Left ventricle myocardium inferior (tissue), 1 donor: ENCODE data around the gene CPD. TPM values are rescaled to one million over a fixed set of nuclear protein-coding genes. Genes with fewer than 3 reads are reported as not detected.
"Not testable (repeated sequence)": the region's sequence is repeated elsewhere in the genome, so short reads cannot be mapped to it uniquely, and the experiment has no call there.

Source experiments
- DNase-seq: peaks from one replicate; pipeline ENCODE4 v3.0.0-alpha.2; 2020
- H3K27ac ChIP-seq: fragments of 200-600 bp; replicated peaks from 2 replicates; pipeline ENCODE4 v1.8.0; 2021
- H3K27me3 ChIP-seq: fragments of 200-600 bp; 2 replicates; pipeline ENCODE4 v1.8.0; 2021; ENCODE audit warnings: low read depth
- H3K36me3 ChIP-seq: fragments of 200-600 bp; 2 replicates; pipeline ENCODE4 v1.8.0; 2021
- H3K4me1 ChIP-seq: fragments of 200-600 bp; 2 replicates; pipeline ENCODE4 v1.8.0; 2021
- H3K4me3 ChIP-seq: fragments of 200-600 bp; 2 replicates; pipeline ENCODE4 v1.8.0; 2021; ENCODE audit warnings: mild to moderate bottlenecking, moderate library complexity
- H3K9me3 ChIP-seq: fragments of 200-600 bp; replicated peaks from 2 replicates; pipeline ENCODE4 v1.8.0; 2021
- CTCF ChIP-seq: fragments of 200-600 bp; IDR thresholded peaks from 2 replicates; pipeline ENCODE4 v1.8.0; 2021; ENCODE audit warnings: antibody characterized with exemption, mild to moderate bottlenecking, borderline replicate concordance
- intact Hi-C: fragments of 100-400 bp; cut with micrococcal nuclease; formaldehyde crosslinking; loops from one replicate; pipeline ENCODE4 v1.11.0; 2022
- total RNA-seq: library from RNA; stranded (reverse); fragmentation: NEBNext Ultra II Directional; extraction: Animal tissue kit (Norgen Biotek cat#: 25700); gene quantifications from one replicate; pipeline ENCODE4 v1.2.1, GENCODE V29; 2021
- donor health status: DM: no; HTN: yes; CAD: no; lungs with severe emphysema.

CPD gene
- total RNA-seq, 1 donor from 2014 or later = 19.3 TPM

DNA sequence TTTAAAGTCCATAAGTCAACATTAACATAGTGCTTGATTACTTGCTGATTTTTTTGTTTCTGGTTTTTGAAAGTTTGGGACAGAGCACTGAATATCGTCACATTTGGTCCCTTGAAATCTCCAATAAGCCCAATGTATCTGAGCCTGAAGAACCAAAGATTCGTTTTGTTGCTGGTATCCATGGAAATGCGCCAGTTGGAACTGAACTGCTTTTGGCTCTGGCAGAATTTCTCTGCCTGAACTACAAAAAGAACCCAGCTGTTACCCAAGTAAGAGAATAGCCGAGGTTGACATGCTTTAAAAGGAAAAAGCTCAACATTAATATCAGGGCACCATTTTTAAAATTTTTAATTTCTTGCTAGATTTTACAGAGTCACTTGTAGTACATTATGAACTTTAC is 70.8 kb downstream of the CPD start:
- Histone ChIP-seq H3K4me1 (peaks cover 7% of the 10 kb centered on the region), H3K36me3 (peaks cover 50% of the 10 kb centered on the region), H3K4me3 (no peak overlapping the region), H3K27ac (no peak overlapping the region), H3K9me3 (no peaks in the 10 kb centered on the region), H3K27me3 (no peaks in the 10 kb centered on the region)
- no peak for TF ChIP-seq CTCF
- DNase-seq = no peak
- intact Hi-C loops = no loop called here

DNA sequence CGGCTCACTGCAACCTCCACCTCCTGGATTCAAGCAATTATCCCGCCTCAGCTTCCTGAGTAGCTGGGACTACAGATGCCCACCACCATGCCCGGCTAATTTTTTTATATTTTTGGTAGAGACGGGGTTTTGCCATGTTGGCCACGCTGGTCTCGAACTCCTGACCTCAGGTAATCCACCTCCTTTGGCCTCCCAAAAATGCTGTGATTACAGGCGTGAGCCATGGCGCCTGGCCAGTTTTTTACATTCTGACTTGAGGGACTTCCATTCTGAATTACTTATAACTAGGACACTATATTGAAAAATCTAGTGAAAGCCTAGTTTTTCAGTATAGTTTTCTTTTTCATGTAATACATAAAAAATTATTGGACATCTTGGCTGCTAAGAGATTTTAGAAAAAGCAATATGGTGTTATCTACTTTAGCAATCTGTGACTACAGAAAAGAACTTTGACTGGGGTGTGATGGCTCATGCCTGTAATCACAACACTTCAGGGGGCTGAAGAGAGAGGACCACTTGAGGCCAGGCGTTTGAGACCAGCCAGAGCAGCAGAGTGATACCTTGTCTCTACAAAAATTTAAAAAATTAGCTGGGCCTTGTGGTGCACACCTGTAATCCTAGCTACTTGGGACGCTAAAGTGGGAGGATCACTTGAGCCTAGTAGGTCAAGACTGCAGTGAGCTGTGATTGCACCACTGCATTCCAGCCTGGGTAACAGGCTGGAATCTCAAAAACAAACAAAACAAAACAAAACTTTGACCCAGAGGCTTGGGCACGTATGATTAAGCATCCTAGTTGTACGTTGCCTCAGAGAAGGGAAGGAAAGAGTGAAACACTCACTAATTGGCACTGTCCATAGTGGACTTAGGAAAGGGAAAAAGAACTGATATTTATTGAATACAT is 71.6 kb downstream of the CPD start:
- no peak for TF ChIP-seq CTCF
- H3K4me1 ChIP-seq = peaks cover 7% of the 10 kb centered on the region
- no peaks in the 10 kb centered on the region for H3K9me3 ChIP-seq
- no peaks in the 10 kb centered on the region for H3K27me3 ChIP-seq
- no peak for DNase-seq
- intact Hi-C loops = no loop called here
- peaks cover 49% of the 10 kb centered on the region for H3K36me3 ChIP-seq
- no peak overlapping the region for H3K27ac ChIP-seq
- no peak overlapping the region for H3K4me3 ChIP-seq

DNA sequence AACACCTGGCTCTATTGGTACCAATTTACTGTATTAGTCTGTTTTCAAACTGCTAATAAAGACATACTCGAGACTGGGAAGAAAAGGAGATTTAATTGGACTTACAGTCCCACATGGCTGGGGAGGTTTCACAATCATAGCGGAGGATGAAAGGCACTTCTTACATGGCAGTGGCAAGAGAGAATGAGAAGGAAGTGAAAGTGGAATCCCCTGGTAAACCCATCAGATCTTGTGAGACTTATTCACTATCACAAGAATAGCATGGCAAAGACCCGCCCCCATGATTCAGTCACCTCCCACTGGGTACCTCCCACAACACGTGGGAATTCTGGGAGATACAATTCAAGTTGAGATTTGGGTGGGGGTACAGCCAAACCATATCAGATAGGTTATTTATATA is 75.9 kb downstream of the CPD start:
- H3K27ac ChIP-seq = no peak overlapping the region

DNA sequence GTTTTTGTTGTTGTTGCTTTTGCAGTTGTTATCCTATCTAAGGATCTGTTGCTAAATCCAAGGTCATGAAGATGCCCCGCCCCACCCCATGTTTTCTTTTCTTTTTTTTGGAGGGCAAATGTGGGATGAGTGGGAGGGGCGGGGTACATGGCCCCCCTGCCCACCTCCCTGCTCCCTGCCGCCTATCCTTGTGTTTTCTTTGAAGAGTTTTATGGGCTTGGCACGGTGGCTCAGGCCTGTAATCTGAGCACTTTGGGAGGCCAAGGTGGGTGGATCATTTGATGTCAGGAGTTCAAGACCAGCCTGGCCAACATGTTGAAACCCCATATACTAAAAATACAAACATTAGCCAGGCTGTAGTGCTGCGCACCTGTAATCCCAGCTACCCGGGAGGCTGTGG is 79.6 kb downstream of the CPD start:
- TF ChIP-seq CTCF = no peak
- DNase-seq = no peak
- Histone ChIP-seq H3K4me3 (no peak overlapping the region), H3K9me3 (no peaks in the 10 kb centered on the region), H3K27me3 (no peaks in the 10 kb centered on the region), H3K27ac (no peak overlapping the region), H3K36me3 (peaks cover 78% of the 10 kb centered on the region), H3K4me1 (no peaks in the 10 kb centered on the region)
- intact Hi-C loops = no loop called here

More for the DNA sequence above, 75.9 kb downstream of the CPD start:
- Histone ChIP-seq H3K9me3 (no peaks in the 10 kb centered on the region), H3K36me3 (peaks cover 76% of the 10 kb centered on the region), H3K4me3 (no peak overlapping the region), H3K4me1 (peaks cover 3% of the 10 kb centered on the region), H3K27me3 (no peaks in the 10 kb centered on the region)
- TF ChIP-seq CTCF = no peak
- intact Hi-C loops = no loop called here
- no peak for DNase-seq

DNA sequence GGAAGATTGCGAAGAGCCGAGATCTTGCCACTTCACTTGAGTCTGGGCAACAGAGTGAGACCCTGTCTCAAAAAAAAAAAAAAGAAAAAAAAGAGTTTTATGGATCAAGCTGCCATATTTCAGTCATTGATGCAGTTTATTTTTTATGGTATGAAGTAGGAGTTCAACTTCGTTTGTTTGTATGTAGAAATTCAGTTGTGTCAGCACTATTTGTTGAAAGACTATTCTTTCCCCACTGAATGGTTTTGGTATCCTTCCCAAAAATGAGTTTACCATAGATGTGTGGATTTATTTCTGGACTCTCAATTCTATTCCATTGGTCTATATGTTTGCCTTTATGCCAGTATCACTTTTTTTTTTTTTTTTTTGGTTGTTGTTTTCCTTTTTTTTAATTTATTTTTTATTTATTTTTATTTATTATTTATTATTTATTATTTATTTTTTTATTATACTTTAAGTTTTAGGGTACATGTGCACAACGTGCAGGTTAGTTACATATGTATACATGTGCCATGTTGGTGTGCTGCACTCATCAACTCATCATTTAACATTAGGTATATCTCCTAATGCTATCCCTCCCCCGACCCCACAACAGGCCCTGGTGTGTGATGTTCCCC is 80.2 kb downstream of the CPD start:
- peaks cover 78% of the 10 kb centered on the region for H3K36me3 ChIP-seq
- H3K4me1 ChIP-seq, H3K27ac ChIP-seq, H3K27me3 ChIP-seq, H3K9me3 ChIP-seq, DNase-seq, H3K4me3 ChIP-seq, intact Hi-C loops: not testable (repeated sequence)

GRCh38 chr17:30468465-30468864 is 89.7 kb downstream of the CPD start:
- Histone ChIP-seq H3K4me3 (no peak overlapping the region), H3K27me3 (no peaks in the 10 kb centered on the region), H3K4me1 (peaks cover 4% of the 10 kb centered on the region), H3K9me3 (no peaks in the 10 kb centered on the region), H3K36me3 (peaks cover 28% of the 10 kb centered on the region), H3K27ac (no peak overlapping the region)
- DNase-seq = no peak
- intact Hi-C loops = no loop called here
- no peak for TF ChIP-seq CTCF
